Coronary artery (tissue), 2 donors: ENCODE measurements around the gene AUTS2.
"Not testable (repeated sequence)": the region's sequence is repeated elsewhere in the genome, so short reads cannot be mapped to it uniquely, and the experiment has no call there.

ENCODE experiments used
- DNase-seq: peaks from one replicate; pipeline ENCODE4 v3.0.0-alpha.2; 2017; ENCODE audit warnings: low spot score
- H3K27ac ChIP-seq, 2 donors: fragments of 200-600 bp; sonication (generic); one replicate each; pipeline ENCODE4 v1.5.1; 2016 to 2019
- H3K4me3 ChIP-seq: fragments of 200-600 bp; sonication (generic); 2 replicates; pipeline ENCODE4 v1.5.1; 2016; ENCODE audit warnings: mild to moderate bottlenecking, moderate library complexity
- CTCF ChIP-seq: fragments of 200-600 bp; sonication (generic); IDR thresholded peaks from one replicate; pipeline ENCODE4 v1.5.1; 2019; ENCODE audit warnings: antibody characterized with exemption

AUTS2 gene

DNA sequence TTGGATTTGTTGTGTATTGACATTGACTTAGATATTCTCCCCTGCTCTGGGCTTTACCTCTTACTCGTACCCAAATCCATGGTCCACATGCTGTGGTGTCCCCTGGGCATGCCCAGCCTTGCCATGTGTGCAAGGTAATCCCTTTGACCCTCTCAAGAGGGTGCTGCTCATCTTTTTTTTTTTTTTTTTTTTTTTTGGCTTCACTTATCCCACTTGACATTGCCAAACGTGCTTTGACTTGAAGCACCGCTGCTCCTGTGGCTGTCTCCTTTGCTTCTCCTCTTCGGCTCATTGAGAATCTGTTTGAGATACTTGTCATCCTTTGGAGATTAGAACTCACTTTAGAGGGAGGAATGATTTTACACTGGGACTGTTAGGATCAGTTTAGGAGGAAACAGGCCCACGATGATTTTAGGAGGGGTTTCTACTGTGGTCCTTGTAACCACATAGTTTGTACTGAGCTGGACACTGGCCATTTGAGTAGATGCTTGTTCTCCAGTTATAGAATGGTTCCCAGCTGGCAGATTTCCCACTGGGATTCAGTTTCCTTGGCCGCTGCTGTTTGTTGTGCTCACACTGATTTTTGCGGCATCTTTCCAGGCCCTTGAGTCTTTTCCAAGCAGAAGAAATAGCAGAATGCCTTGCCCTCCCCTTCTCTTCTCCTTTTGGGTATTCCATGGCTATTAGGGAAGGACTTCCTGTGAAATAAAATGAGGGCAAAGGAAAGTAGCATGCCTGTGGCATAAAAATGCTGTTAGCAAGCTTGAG lies 184.8 kb downstream of the AUTS2 start:
- Histone ChIP-seq H3K4me3 (no peak overlapping the region), H3K27ac (peak overlapping the region in 1 of 2 donors; percentile 30)
- no peak for TF ChIP-seq CTCF
- DNase-seq: no peak

GRCh38 chr7:69786130-69786529 lies 187.9 kb downstream of the AUTS2 start:
- not testable (repeated sequence) for DNase-seq, H3K27ac ChIP-seq, H3K4me3 ChIP-seq

- no peak overlapping the region for H3K4me3 ChIP-seq
- no peak for DNase-seq
- no peak overlapping the region for H3K27ac ChIP-seq
- no peak for TF ChIP-seq CTCF
Measured at GRCh38 chr7:69786730-69787395, 188.6 kb downstream of the AUTS2 start.

- TF ChIP-seq CTCF: no peak
- H3K27ac ChIP-seq: no peak overlapping the region
- H3K4me3 ChIP-seq: no peak overlapping the region
- DNase-seq: no peak
Measured at GRCh38 chr7:69787736-69788431, 189.6 kb downstream of the AUTS2 start.

GRCh38 chr7:69789563-69789962 lies 191.3 kb downstream of the AUTS2 start:
- no peak for DNase-seq
- TF ChIP-seq CTCF: no peak
- no peak overlapping the region for H3K27ac ChIP-seq
- H3K4me3 ChIP-seq: no peak overlapping the region

- TF ChIP-seq CTCF: no peak
- Histone ChIP-seq H3K4me3 (no peak overlapping the region), H3K27ac (no peak overlapping the region)
- no peak for DNase-seq
Measured at GRCh38 chr7:69790977-69791724, 192.9 kb downstream of the AUTS2 start.

GRCh38 chr7:69791739-69792138 lies 193.5 kb downstream of the AUTS2 start:
- H3K27ac ChIP-seq: no peak overlapping the region
- no peak for TF ChIP-seq CTCF
- no peak overlapping the region for H3K4me3 ChIP-seq
- DNase-seq: no peak
